HEK293 (cell line): ENCODE data around the gene MAP2.

Experiments used
- CTCF ChIA-PET: fragments of 350-600 bp; formaldehyde crosslinking; extraction: SDS; loops from one replicate; lab custom pipeline; 2021; ENCODE audit warnings: antibody characterized with exemption; lab: Yijun Ruan, JAX
- POLR2A ChIA-PET: fragments of 300-600 bp; formaldehyde crosslinking; extraction: SDS; loops from one replicate; lab custom pipeline; 2020; ENCODE audit warnings: antibody characterized with exemption, inconsistent platforms; lab: Yijun Ruan, JAX
- H3K27ac ChIP-seq: fragments of 200-500 bp; sonication (Bioruptor generic); 2 replicates; pipeline ENCODE4 v1.5.1; 2014; ENCODE audit warnings: low read depth, low read length, control low read depth, inconsistent platforms; ENCODE audit errors: extremely low read depth
- H3K36me3 ChIP-seq, 2 experiments: fragments of 200-500 bp in 1 of 2; sonication (Bioruptor generic) in 1 of 2; 1 replicate in 1 of 2; 2 replicates in 1 of 2; pipeline ENCODE4 v1.5.1; 2014 to 2017; ENCODE audit warnings: inconsistent platforms in 2 of 2, low read length in 2 of 2; ENCODE audit not compliant: control insufficient read depth in 2 of 2, insufficient read depth in 1 of 2
- H3K4me1 ChIP-seq: fragments of 200-500 bp; sonication (Bioruptor generic); 2 replicates; pipeline ENCODE4 v1.5.1; 2014; ENCODE audit warnings: mild to moderate bottlenecking, low read length, inconsistent platforms; ENCODE audit not compliant: control insufficient read depth, insufficient read depth
- H3K4me3 ChIP-seq: 2 replicates; pipeline ENCODE4 v1.5.1; 2011; ENCODE audit warnings: low read depth, mild to moderate bottlenecking, control low read depth, low read length, moderate library complexity
- H3K9me3 ChIP-seq: fragments of 200-500 bp; sonication (Bioruptor generic); 2 replicates; pipeline ENCODE4 v1.5.1; 2014; ENCODE audit warnings: low read depth, low read length, inconsistent platforms; ENCODE audit not compliant: control insufficient read depth, insufficient read depth
- ELK4 ChIP-seq: IDR thresholded peaks from 2 replicates; pipeline ENCODE4 v1.6.1; 2011; ENCODE audit warnings: mild to moderate bottlenecking, low read depth, low read length, borderline replicate concordance
- GLIS1 ChIP-seq: fragments of 450-650 bp; formaldehyde crosslinking; IDR thresholded peaks from 2 replicates; pipeline ENCODE4 v1.5.1; 2016; ENCODE audit warnings: missing biosample characterization, missing genetic modification characterization
- KLF17 ChIP-seq: fragments of 450-650 bp; formaldehyde crosslinking; IDR thresholded peaks from 2 replicates; pipeline ENCODE4 v1.5.1; 2016; ENCODE audit warnings: missing biosample characterization, missing genetic modification characterization
- SP7 ChIP-seq: fragments of 450-650 bp; formaldehyde crosslinking; IDR thresholded peaks from 2 replicates; pipeline ENCODE4 v1.5.1; 2016; ENCODE audit warnings: missing biosample characterization, missing genetic modification characterization
- WT1 ChIP-seq: fragments of 450-650 bp; formaldehyde crosslinking; IDR thresholded peaks from 2 replicates; pipeline ENCODE4 v1.5.1; 2016; ENCODE audit warnings: missing biosample characterization, missing genetic modification characterization
- ZFHX2 ChIP-seq: fragments of 450-650 bp; formaldehyde crosslinking; conservative IDR thresholded peaks from 2 replicates; pipeline ENCODE4 v1.5.1; 2016; ENCODE audit warnings: missing biosample characterization, missing genetic modification characterization
- ZNF10 ChIP-seq: fragments of 450-650 bp; formaldehyde crosslinking; IDR thresholded peaks from 2 replicates; pipeline ENCODE4 v1.5.1; 2017; ENCODE audit warnings: missing biosample characterization, missing genetic modification characterization
- ZNF140 ChIP-seq: fragments of 450-650 bp; formaldehyde crosslinking; IDR thresholded peaks from 2 replicates; pipeline ENCODE4 v1.5.1; 2016; ENCODE audit warnings: missing biosample characterization, missing genetic modification characterization
- ZNF157 ChIP-seq: fragments of 450-650 bp; formaldehyde crosslinking; IDR thresholded peaks from 2 replicates; pipeline ENCODE4 v1.5.1; 2016; ENCODE audit warnings: missing biosample characterization, missing genetic modification characterization
- ZNF19 ChIP-seq: fragments of 450-650 bp; formaldehyde crosslinking; IDR thresholded peaks from 2 replicates; pipeline ENCODE4; 2016; ENCODE audit warnings: missing biosample characterization, missing genetic modification characterization, low read depth
- ZNF214 ChIP-seq: fragments of 450-650 bp; formaldehyde crosslinking; IDR thresholded peaks from 2 replicates; pipeline ENCODE4 v1.5.1; 2017; ENCODE audit warnings: missing biosample characterization, mild to moderate bottlenecking, missing genetic modification characterization, borderline replicate concordance
- ZNF223 ChIP-seq: fragments of 450-650 bp; formaldehyde crosslinking; IDR thresholded peaks from 2 replicates; pipeline ENCODE4 v1.5.1; 2016; ENCODE audit warnings: missing biosample characterization, missing genetic modification characterization
- ZNF26 ChIP-seq: fragments of 450-650 bp; formaldehyde crosslinking; IDR thresholded peaks from 2 replicates; pipeline ENCODE4 v1.5.1; 2016; ENCODE audit warnings: missing biosample characterization, missing genetic modification characterization
- ZNF302 ChIP-seq: fragments of 450-650 bp; formaldehyde crosslinking; IDR thresholded peaks from 2 replicates; pipeline ENCODE4 v1.5.1; 2016; ENCODE audit warnings: missing biosample characterization, missing genetic modification characterization, low read depth
- ZNF335 ChIP-seq: fragments of 450-650 bp; formaldehyde crosslinking; conservative IDR thresholded peaks from 2 replicates; pipeline ENCODE4 v1.5.1; 2016; ENCODE audit warnings: missing biosample characterization, missing genetic modification characterization
- ZNF560 ChIP-seq: fragments of 450-650 bp; formaldehyde crosslinking; IDR thresholded peaks from 2 replicates; pipeline ENCODE4 v1.5.1; 2017; ENCODE audit warnings: missing biosample characterization, missing genetic modification characterization, borderline replicate concordance
- ZNF610 ChIP-seq: fragments of 450-650 bp; formaldehyde crosslinking; IDR thresholded peaks from 2 replicates; pipeline ENCODE4 v1.5.1; 2016; ENCODE audit warnings: missing biosample characterization, missing genetic modification characterization, borderline replicate concordance
- ZNF645 ChIP-seq: fragments of 450-650 bp; formaldehyde crosslinking; IDR thresholded peaks from 2 replicates; pipeline ENCODE4; 2016; ENCODE audit warnings: missing biosample characterization, missing genetic modification characterization
- ZNF654 ChIP-seq: fragments of 450-650 bp; formaldehyde crosslinking; IDR thresholded peaks from 2 replicates; pipeline ENCODE4 v1.5.1; 2016; ENCODE audit warnings: low read depth, missing biosample characterization, missing genetic modification characterization
- ZNF660 ChIP-seq: fragments of 450-650 bp; IDR thresholded peaks from 2 replicates; pipeline ENCODE4 v1.5.1; 2018; ENCODE audit warnings: missing biosample characterization, mild to moderate bottlenecking, missing genetic modification characterization
- ZNF747 ChIP-seq: fragments of 450-650 bp; formaldehyde crosslinking; IDR thresholded peaks from 2 replicates; pipeline ENCODE4 v1.5.1; 2016; ENCODE audit warnings: missing biosample characterization, missing genetic modification characterization
- ZSCAN18 ChIP-seq: fragments of 450-650 bp; formaldehyde crosslinking; IDR thresholded peaks from 2 replicates; pipeline ENCODE4 v1.5.1; 2016; ENCODE audit warnings: missing biosample characterization, missing genetic modification characterization

MAP2 gene

GRCh38 chr2:209584915-209585314 is 161.1 kb downstream of the MAP2 start:
- ChIA-PET POLR2A (no interaction called here), CTCF (interaction anchor here (1.2 kb wide), 1 partner anchor 251 kb away, joined by 6 read pairs; no protein-coding TSS in a partner anchor)
- Histone ChIP-seq H3K36me3 (no peaks in the 10 kb centered on the region), H3K9me3 (no peaks in the 10 kb centered on the region), H3K27ac (no peak overlapping the region), H3K4me1 (no peaks in the 10 kb centered on the region), H3K4me3 (no peak overlapping the region)
- TF ChIP-seq ZSCAN18 (tag by site-specific recombination) (no peak), ELK4 (no peak), ZNF10 (tag by site-specific recombination) (no peak)

GRCh38 chr2:209591021-209591420 is 167.2 kb downstream of the MAP2 start:
- CTCF ChIA-PET: interaction anchor here (0.7 kb wide), 2 partner anchors 285 to 397 kb away, joined by 3 read pairs; no protein-coding TSS in a partner anchor
- no peaks in the 10 kb centered on the region for H3K36me3 ChIP-seq
- H3K4me3 ChIP-seq: no peak overlapping the region
- POLR2A ChIA-PET: no interaction called here
- no peak overlapping the region for H3K27ac ChIP-seq
- H3K4me1 ChIP-seq: no peaks in the 10 kb centered on the region
- no peak for TF ChIP-seq ZNF19 (tag by site-specific recombination)
- no peak for TF ChIP-seq ZNF747 (tag by site-specific recombination)
- TF ChIP-seq ZNF157 (tag by site-specific recombination): no peak
- no peak for TF ChIP-seq SP7 (tag by site-specific recombination)
- no peak for TF ChIP-seq ZNF140 (tag by site-specific recombination)
- no peak for TF ChIP-seq ZNF560
- TF ChIP-seq ZNF660 (tag by site-specific recombination): no peak
- no peak for TF ChIP-seq ZNF223 (tag by site-specific recombination)
- no peak for TF ChIP-seq KLF17 (tag by site-specific recombination)
- TF ChIP-seq ZNF214 (tag by site-specific recombination): no peak
- no peak for TF ChIP-seq ZNF335
- no peak for TF ChIP-seq ZNF645 (tag by site-specific recombination)
- TF ChIP-seq GLIS1 (tag by site-specific recombination): no peak
- no peak for TF ChIP-seq WT1 (tag by site-specific recombination)
- no peak for TF ChIP-seq ZNF654
- TF ChIP-seq ZNF26 (tag by site-specific recombination): no peak
- no peak for TF ChIP-seq ZNF302 (tag by site-specific recombination)
- TF ChIP-seq ZNF610 (tag by site-specific recombination): no peak
- TF ChIP-seq ZFHX2 (tag by site-specific recombination): no peak
- no peaks in the 10 kb centered on the region for H3K9me3 ChIP-seq
